Calu3 (cell line): Measurements from ENCODE around the gene DMAC2. TPM values are rescaled to one million over a fixed set of nuclear protein-coding genes. Genes with fewer than 3 reads are reported as not detected.

ENCODE experiments used
- total RNA-seq: library from RNA; stranded (reverse); gene quantifications from 2 replicates; pipeline ENCODE4 v1.2.3, GENCODE V29; 2022

DMAC2 gene
- total RNA-seq, 1 experiment from 2014 or later, result 50.5 TPM

Other genes starting within 250 kb of the DMAC2 start
- 4.9 and 8.9 TPM in 2 replicates for gene CYP2S1, start 246.7 kb downstream of the DMAC2 start, total RNA-seq
- gene AXL, start 220.7 kb downstream of the DMAC2 start, total RNA-seq, result 107 and 118 TPM in 2 replicates
- gene HNRNPUL1, start 175.5 kb downstream of the DMAC2 start, total RNA-seq, result 320 and 370 TPM in 2 replicates
- gene CCDC97, start 129.7 kb downstream of the DMAC2 start, total RNA-seq, result 45.8 and 48.0 TPM in 2 replicates
- 39.2 and 42.0 TPM in 2 replicates for gene TGFB1, start 86.0 kb downstream of the DMAC2 start, total RNA-seq
- gene B9D2, start 75.8 kb downstream of the DMAC2 start, total RNA-seq, result 6.4 and 8.5 TPM in 2 replicates
- 3.9 and 5.0 TPM in 2 replicates for gene TMEM91, start 63.4 kb downstream of the DMAC2 start, total RNA-seq
- 44.7 and 49.5 TPM in 2 replicates for gene EXOSC5, start 42.6 kb downstream of the DMAC2 start, total RNA-seq
- 19.8 and 25.2 TPM in 2 replicates for gene BCKDHA, start 42.1 kb downstream of the DMAC2 start, total RNA-seq
- 0.19 TPM in 1 of 2 replicates, not detected in the other for gene B3GNT8, start 12.5 kb downstream of the DMAC2 start, total RNA-seq
- gene ERICH4, start 3.2 kb upstream of the DMAC2 start, total RNA-seq, result not detected in 2 replicates
- gene CEACAM21, start 136.3 kb upstream of the DMAC2 start, total RNA-seq, result not detected in 2 replicates
- gene CEACAM4, start 187.2 kb upstream of the DMAC2 start, total RNA-seq, result not detected in 2 replicates
- 5.9 and 9.0 TPM in 2 replicates for gene CEACAM7, start 248.4 kb upstream of the DMAC2 start, total RNA-seq